Activated CD4-positive, alpha-beta T cell treated with anti-CD3 and anti-CD28 coated beads for 36 hours (primary cell): ENCODE results near the gene SLC35F1. TPM values are rescaled to one million over a fixed set of nuclear protein-coding genes. Genes with fewer than 3 reads are reported as not detected.
A peak's percentile ranks its signal among the peaks of the same experiment; 100 is the strongest.
"Not testable (repeated sequence)": the region's sequence is repeated elsewhere in the genome, so short reads cannot be mapped to it uniquely, and the experiment has no call there.

Experiments
- ATAC-seq: fragments of 200-7000 bp; cut with Tn5 transposase; one replicate; pipeline ENCODE4 v1.10.0; 2021; ENCODE audit warnings: mild to moderate bottlenecking, moderate library complexity
- CTCF ChIA-PET: fragments of 350-600 bp; sonication (Branson Sonifier 250); formaldehyde crosslinking; loops from one replicate; lab custom pipeline; 2021; ENCODE audit warnings: antibody characterized with exemption; lab: Charles Lee
- POLR2A ChIA-PET: fragments of 350-600 bp; sonication (Branson Sonifier 250); formaldehyde crosslinking; loops from one replicate; lab custom pipeline; 2021; ENCODE audit warnings: antibody characterized with exemption, inconsistent platforms; lab: Charles Lee
- DNase-seq: peaks from one replicate; pipeline ENCODE4 v3.0.0-alpha.2; 2020
- H3K27ac Mint-ChIP-seq: one replicate; pipeline ENCODE4 v1.8.0; 2021; ENCODE audit warnings: mixed read lengths
- H3K27me3 Mint-ChIP-seq: one replicate; pipeline ENCODE4 v1.8.0; 2021; ENCODE audit warnings: mixed read lengths
- H3K36me3 Mint-ChIP-seq: one replicate; pipeline ENCODE4 v1.8.0; 2021; ENCODE audit warnings: low read depth, mixed read lengths
- H3K4me1 Mint-ChIP-seq: one replicate; pipeline ENCODE4 v1.8.0; 2021; ENCODE audit warnings: mixed read lengths
- H3K4me3 Mint-ChIP-seq: one replicate; pipeline ENCODE4 v1.8.0; 2021; ENCODE audit warnings: mild to moderate bottlenecking, moderate library complexity, mixed read lengths
- H3K9me3 Mint-ChIP-seq: one replicate; pipeline ENCODE4 v1.8.0; 2021; ENCODE audit warnings: low read depth, mixed read lengths
- intact Hi-C, 2 experiments: fragments of 100-400 bp; cut with DNase I in 1 of 2; cut with micrococcal nuclease in 1 of 2; formaldehyde crosslinking; loops; one replicate each; pipeline versions ENCODE4 v1.14.2 to v1.15.1; 2022 to 2024; cut with DNase I, micrococcal nuclease
- total RNA-seq, 2 experiments: library from RNA; stranded (reverse); gene quantifications; one replicate each; pipeline ENCODE4 v1.2.3, GENCODE V29; 2021

SLC35F1 gene
- total RNA-seq, result under 1 TPM; 0.18 to 0.23 TPM

GRCh38 chr6:117906958-117907600, at the start of gene SLC35F1:
Gene SLC35F1 (plus strand): TSS chr6:117907264.
- intact Hi-C loops, result loop anchor here in 1 of 2 experiments (10.0 kb wide), 1 partner anchor 302 kb away; the partner anchor contains the start of gene GOPC
- no peak within 1 kb of the TSS for H3K27ac Mint-ChIP-seq
- DNase-seq (peak; percentile 70), ATAC-seq (peak; percentile 81)
- no peaks in the 10 kb centered on the region for H3K9me3 Mint-ChIP-seq
- H3K4me1 Mint-ChIP-seq, result peaks cover 11% of the 10 kb centered on the region
- POLR2A ChIA-PET, result no interaction called here
- H3K4me3 Mint-ChIP-seq, result peak within 1 kb of the TSS; percentile 59
- CTCF ChIA-PET, result no interaction called here
- H3K36me3 Mint-ChIP-seq, result no peaks in the 10 kb centered on the region
- peaks cover 61% of the 10 kb centered on the region for H3K27me3 Mint-ChIP-seq

DNA sequence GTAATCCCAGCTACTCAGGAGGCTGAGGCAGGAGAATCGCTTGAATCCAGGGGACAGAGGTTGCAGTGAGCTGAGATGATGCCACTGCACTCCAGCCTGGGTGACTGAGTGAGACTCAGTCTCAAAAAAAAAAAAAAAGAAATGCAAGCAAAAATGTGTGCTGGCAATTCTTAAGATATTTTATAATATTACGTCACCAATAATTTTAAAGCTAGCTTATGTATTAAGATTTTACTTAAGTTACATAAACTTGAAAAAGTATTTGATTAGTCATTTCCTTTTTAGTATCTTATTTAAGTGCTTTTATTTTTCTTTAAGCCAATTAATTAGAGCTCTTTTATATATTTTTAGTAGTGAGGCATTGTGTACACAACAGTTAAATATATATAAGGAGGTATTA, 48.5 kb upstream of the SLC35F1 start:
- POLR2A ChIA-PET, ATAC-seq, H3K4me3 Mint-ChIP-seq, intact Hi-C loops, DNase-seq, H3K36me3 Mint-ChIP-seq, H3K27me3 Mint-ChIP-seq, H3K4me1 Mint-ChIP-seq, H3K9me3 Mint-ChIP-seq, H3K27ac Mint-ChIP-seq: not testable (repeated sequence)
- CTCF ChIA-PET, result interaction anchor here (0.7 kb wide), 1 partner anchor 123 kb away, joined by 5 read pairs; no protein-coding TSS in a partner anchor

GRCh38 chr6:117861545-117861944, 45.5 kb upstream of the SLC35F1 start:
- Mint-ChIP-seq H3K27me3 (no peaks in the 10 kb centered on the region), H3K4me1 (no peaks in the 10 kb centered on the region), H3K9me3 (peaks cover 9% of the 10 kb centered on the region), H3K4me3 (no peak overlapping the region), H3K27ac (no peak overlapping the region), H3K36me3 (no peaks in the 10 kb centered on the region)
- POLR2A ChIA-PET, result no interaction called here
- ATAC-seq (no peak), DNase-seq (no peak)
- intact Hi-C loops, result no loop called here
- CTCF ChIA-PET, result interaction anchor here (0.7 kb wide), 1 partner anchor 460 kb away, joined by 3 read pairs; no protein-coding TSS in a partner anchor

DNA sequence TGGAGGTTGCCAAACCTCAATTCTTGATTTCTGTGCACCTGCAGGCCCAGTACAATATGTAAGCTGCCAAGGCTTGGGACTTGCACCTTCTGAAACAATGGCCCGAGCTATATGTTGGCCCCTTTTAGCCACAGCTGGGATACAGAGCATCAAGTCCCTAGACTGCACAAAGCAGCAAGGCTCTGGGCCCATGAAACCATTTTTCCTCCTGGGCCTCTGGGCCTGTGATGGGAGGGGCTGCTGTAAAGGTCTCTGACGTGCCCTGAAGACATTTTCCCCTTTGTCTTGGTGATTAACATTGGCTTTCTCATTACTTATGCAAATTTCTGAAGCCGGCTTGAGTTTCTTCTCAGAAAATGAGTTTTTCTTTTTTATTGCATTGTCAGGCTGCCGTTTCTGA, 40.5 kb upstream of the SLC35F1 start:
- POLR2A ChIA-PET, result no interaction called here
- Mint-ChIP-seq H3K27ac (no peak overlapping the region), H3K36me3 (no peaks in the 10 kb centered on the region), H3K4me1 (peaks cover 6% of the 10 kb centered on the region), H3K27me3 (peaks cover 2% of the 10 kb centered on the region), H3K4me3 (no peak overlapping the region), H3K9me3 (peaks cover 9% of the 10 kb centered on the region)
- CTCF ChIA-PET, result no interaction called here
- DNase-seq (no peak), ATAC-seq (no peak)
- intact Hi-C loops, result no loop called here

DNA sequence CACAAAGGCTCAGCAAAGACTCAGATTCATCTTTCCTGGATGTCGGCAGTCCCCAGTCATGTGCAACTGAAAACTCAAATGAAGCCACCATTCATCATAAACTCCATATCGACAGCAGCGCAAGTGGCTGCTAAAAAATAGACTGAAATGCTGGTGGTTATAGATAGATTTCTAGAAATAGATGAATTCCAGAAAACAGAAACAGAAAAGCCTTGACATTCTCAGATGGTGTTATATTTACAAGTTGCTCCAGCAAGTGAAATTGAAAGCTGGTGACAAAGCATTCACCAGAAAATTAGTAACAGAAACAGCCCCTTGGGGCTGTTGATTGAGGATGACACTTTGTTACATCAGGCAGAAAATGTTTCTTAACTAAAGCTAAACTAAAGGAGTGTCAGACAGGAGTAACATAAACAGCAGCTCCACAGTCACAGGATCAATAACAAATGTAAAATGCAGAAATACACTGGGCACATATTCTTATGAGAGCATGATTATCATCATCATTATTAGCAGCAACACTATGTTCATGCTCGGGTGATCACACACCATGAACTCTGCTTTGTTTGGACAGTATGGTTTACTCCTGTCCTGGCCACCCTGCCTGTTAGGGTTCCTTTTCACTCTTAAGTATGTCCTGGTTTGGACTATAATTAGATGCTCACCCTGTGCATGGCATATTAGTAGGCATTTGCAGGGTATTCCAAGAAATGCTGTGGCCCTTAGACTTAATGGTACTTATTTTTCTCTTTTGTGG, 36.4 kb upstream of the SLC35F1 start:
- no peaks in the 10 kb centered on the region for H3K36me3 Mint-ChIP-seq
- no peak for DNase-seq
- peaks cover 2% of the 10 kb centered on the region for H3K27me3 Mint-ChIP-seq
- peak; percentile 74 for ATAC-seq
- H3K4me3 Mint-ChIP-seq, result no peak overlapping the region
- H3K9me3 Mint-ChIP-seq, result peaks cover 2% of the 10 kb centered on the region
- ChIA-PET POLR2A (no interaction called here), CTCF (no interaction called here)
- H3K27ac Mint-ChIP-seq, result peak overlapping the region; percentile 62
- H3K4me1 Mint-ChIP-seq, result peaks cover 6% of the 10 kb centered on the region
- intact Hi-C loops, result no loop called here

DNA sequence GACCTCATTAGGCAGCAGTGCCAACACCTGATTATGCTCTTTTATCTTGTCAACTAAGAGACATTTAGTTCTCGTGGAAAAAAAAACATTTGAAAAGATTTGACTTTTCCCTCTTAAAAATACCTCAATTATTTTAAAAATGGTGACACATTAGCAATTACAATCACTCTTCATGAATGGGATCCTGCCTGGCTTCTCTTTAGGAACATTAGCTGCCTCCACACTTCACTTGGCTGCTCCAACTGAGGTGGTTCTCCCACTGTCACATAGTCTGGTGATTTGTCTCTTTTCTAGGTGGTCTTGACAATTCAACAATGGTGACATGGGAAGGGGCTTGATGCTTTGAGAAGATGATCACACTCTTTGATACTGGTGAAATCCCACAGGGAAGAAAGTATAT, 26.2 kb upstream of the SLC35F1 start:
- ATAC-seq, result no peak

GRCh38 chr6:117890172-117890571, 16.9 kb upstream of the SLC35F1 start:
- intact Hi-C loops, result no loop called here
- H3K36me3 Mint-ChIP-seq, result no peaks in the 10 kb centered on the region
- H3K27me3 Mint-ChIP-seq, result peaks cover 11% of the 10 kb centered on the region
- no peak overlapping the region for H3K4me3 Mint-ChIP-seq
- POLR2A ChIA-PET, result no interaction called here
- H3K9me3 Mint-ChIP-seq, result no peaks in the 10 kb centered on the region
- H3K4me1 Mint-ChIP-seq, result no peaks in the 10 kb centered on the region
- no peak overlapping the region for H3K27ac Mint-ChIP-seq
- DNase-seq (no peak), ATAC-seq (no peak)
- CTCF ChIA-PET, result interaction anchor here (0.5 kb wide), 1 partner anchor 335 kb away, joined by 3 read pairs; no protein-coding TSS in a partner anchor

More for the DNA sequence above, 26.2 kb upstream of the SLC35F1 start:
- Mint-ChIP-seq H3K9me3 (peaks cover 3% of the 10 kb centered on the region), H3K27ac (no peak overlapping the region), H3K27me3 (peaks cover 7% of the 10 kb centered on the region), H3K36me3 (no peaks in the 10 kb centered on the region), H3K4me1 (no peaks in the 10 kb centered on the region), H3K4me3 (no peak overlapping the region)
- intact Hi-C loops, result no loop called here
- DNase-seq, result no peak
- POLR2A ChIA-PET, result no interaction called here
- CTCF ChIA-PET, result no interaction called here

DNA sequence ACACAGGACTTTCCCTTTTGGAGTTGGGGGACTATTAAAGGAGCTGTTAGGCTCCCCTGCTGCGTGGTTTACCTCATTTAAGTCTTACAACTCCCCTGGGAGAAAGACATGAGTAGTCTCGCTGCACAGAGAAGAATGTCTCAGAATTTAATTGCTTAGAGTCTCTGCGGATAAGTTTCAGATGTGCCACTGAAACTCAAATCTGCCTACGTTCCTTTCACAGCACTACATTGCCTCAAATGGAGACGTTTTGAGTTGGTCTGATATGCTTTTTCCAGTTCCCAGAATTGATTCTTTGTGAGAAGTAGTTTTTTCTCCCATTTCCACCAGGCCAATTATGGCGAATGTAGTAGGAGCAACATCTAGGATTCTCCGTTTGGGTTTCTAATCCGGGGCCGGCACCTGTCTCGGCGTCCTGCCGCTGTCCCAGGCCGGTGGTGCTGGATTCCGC, 532 bp upstream of the SLC35F1 start:
- Mint-ChIP-seq H3K36me3 (no peaks in the 10 kb centered on the region), H3K4me1 (peaks cover 11% of the 10 kb centered on the region), H3K9me3 (no peaks in the 10 kb centered on the region), H3K27ac (no peak overlapping the region), H3K4me3 (peak overlapping the region; percentile 59), H3K27me3 (peaks cover 57% of the 10 kb centered on the region)
- no peak for DNase-seq
- ATAC-seq, result no peak
- intact Hi-C loops, result loop anchor here in 1 of 2 experiments (10.0 kb wide), 1 partner anchor 302 kb away; the partner anchor contains the start of gene GOPC
- ChIA-PET POLR2A (no interaction called here), CTCF (no interaction called here)

DNA sequence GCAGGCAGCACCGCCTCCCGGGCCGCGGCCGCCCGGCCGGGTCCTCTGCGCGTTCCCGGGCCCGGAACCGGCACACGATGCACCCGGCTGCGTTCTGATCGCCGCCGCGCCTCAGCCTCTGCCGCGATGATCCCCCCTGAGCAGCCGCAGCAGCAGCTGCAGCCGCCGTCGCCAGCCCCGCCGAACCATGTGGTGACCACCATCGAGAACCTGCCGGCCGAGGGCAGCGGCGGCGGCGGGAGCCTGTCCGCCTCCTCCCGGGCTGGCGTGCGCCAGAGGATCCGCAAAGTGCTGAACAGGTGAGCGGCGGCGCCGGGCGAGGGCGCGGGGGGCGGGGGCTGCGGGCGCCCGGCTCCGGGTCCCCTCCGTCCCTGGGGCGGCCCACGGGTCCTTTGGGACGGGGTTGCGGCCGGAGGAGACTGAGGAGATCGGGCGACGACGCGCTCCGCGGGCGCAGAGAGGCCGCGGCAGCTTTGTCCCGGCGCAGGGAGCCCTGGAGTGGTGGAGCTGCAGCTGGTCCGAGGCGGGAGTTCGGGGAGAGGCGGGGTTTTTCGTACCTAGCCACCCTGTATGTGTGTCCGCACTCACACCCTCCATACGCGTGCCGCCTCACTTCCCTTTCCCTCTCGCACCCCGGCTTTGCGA, 659 bp downstream of the SLC35F1 start:
- no peak overlapping the region for H3K27ac Mint-ChIP-seq
- H3K27me3 Mint-ChIP-seq, result peaks cover 60% of the 10 kb centered on the region
- peak; percentile 17 for ATAC-seq
- intact Hi-C loops, result loop anchor here in 1 of 2 experiments (10.0 kb wide), 1 partner anchor 303 kb away; the partner anchor contains the start of gene GOPC
- CTCF ChIA-PET, result no interaction called here
- no peaks in the 10 kb centered on the region for H3K36me3 Mint-ChIP-seq
- POLR2A ChIA-PET, result no interaction called here
- peak; percentile 12 for DNase-seq
- no peaks in the 10 kb centered on the region for H3K9me3 Mint-ChIP-seq
- H3K4me3 Mint-ChIP-seq, result no peak overlapping the region
- H3K4me1 Mint-ChIP-seq, result peaks cover 11% of the 10 kb centered on the region

GRCh38 chr6:117908246-117909068, 1.4 kb downstream of the SLC35F1 start:
- peak overlapping the region; percentile 50 for H3K4me3 Mint-ChIP-seq
- no peak for DNase-seq
- ChIA-PET POLR2A (no interaction called here), CTCF (interaction anchor here (0.7 to 1.4 kb wide), 2 partner anchors 67 to 639 kb away, joined by 3 read pairs; no protein-coding TSS in a partner anchor)
- peaks cover 11% of the 10 kb centered on the region for H3K4me1 Mint-ChIP-seq
- intact Hi-C loops, result loop anchor here in 1 of 2 experiments (10.0 kb wide), 1 partner anchor 304 kb away; the partner anchor contains the start of gene GOPC
- no peak overlapping the region for H3K27ac Mint-ChIP-seq
- H3K27me3 Mint-ChIP-seq, result peaks cover 60% of the 10 kb centered on the region
- ATAC-seq, result no peak
- no peaks in the 10 kb centered on the region for H3K9me3 Mint-ChIP-seq
- H3K36me3 Mint-ChIP-seq, result no peaks in the 10 kb centered on the region
